Mesothelial cell of epicardium (in vitro differentiated cells): ENCODE results near the gene ING3. TPM values are rescaled to one million over a fixed set of nuclear protein-coding genes. Genes with fewer than 3 reads are reported as not detected.

Experiments used
- DNase-seq, 2 experiments: peaks; one replicate each; pipeline ENCODE4 v3.0.0; 2021; ENCODE audit warnings: low spot score in 2 of 2; ENCODE audit not compliant: unreplicated experiment in 2 of 2
- H3K27ac Mint-ChIP-seq: 2 replicates; pipeline ENCODE4 v1.8.0; 2021; ENCODE audit warnings: mixed read lengths
- H3K27me3 Mint-ChIP-seq: 2 replicates; pipeline ENCODE4 v1.8.0; 2021; ENCODE audit warnings: low read depth, mixed read lengths
- H3K36me3 Mint-ChIP-seq: 2 replicates; pipeline ENCODE4 v1.8.0; 2021; ENCODE audit warnings: mixed read lengths
- H3K4me1 Mint-ChIP-seq: 2 replicates; pipeline ENCODE4 v1.8.0; 2021; ENCODE audit warnings: mixed read lengths
- H3K4me3 Mint-ChIP-seq: 2 replicates; pipeline ENCODE4 v1.8.0; 2021; ENCODE audit warnings: mild to moderate bottlenecking, moderate library complexity, mixed read lengths
- H3K9me3 Mint-ChIP-seq: 2 replicates; pipeline ENCODE4 v1.8.0; 2021; ENCODE audit warnings: mixed read lengths
- total RNA-seq: library from RNA; stranded (reverse); gene quantifications from 3 replicates; pipeline ENCODE4 v1.2.1, GENCODE V29; 2021
- TF ChIP-seq, protein P1 (sequence below): fragments of 200-600 bp; sonication (generic); IDR thresholded peaks from one replicate; pipeline ENCODE4 v1.5.0; 2021; ENCODE audit warnings: antibody characterized with exemption; ENCODE audit not compliant: unreplicated experiment

ING3 gene
- total RNA-seq, 1 donor from 2014 or later: 20.2 TPM

DNA sequence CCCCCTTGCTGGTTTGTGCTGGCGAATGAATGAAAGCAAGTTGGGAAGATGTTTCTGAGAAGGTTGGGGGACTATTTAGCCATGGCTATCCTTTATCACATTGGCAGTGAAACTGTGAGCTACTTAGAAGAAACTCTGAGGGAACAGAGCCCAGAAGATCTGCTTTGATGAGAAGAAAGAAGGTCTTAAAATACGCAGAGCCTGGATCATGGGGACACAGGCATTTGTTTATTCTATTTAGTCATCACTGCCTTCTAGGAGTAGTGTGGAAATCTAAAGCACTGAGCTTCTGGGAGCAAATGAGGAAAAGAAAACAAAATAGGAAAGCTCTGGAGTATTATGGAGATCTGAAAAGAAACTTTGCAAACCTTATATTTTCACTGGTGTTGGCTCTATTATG lies 66.4 kb downstream of the ING3 start:
- Mint-ChIP-seq H3K4me3 (no peak overlapping the region), H3K9me3 (no peaks in the 10 kb centered on the region), H3K4me1 (peaks cover 51% of the 10 kb centered on the region), H3K27me3 (no peaks in the 10 kb centered on the region), H3K27ac (no peak overlapping the region), H3K36me3 (no peaks in the 10 kb centered on the region)
- TF ChIP-seq, protein P1, sequence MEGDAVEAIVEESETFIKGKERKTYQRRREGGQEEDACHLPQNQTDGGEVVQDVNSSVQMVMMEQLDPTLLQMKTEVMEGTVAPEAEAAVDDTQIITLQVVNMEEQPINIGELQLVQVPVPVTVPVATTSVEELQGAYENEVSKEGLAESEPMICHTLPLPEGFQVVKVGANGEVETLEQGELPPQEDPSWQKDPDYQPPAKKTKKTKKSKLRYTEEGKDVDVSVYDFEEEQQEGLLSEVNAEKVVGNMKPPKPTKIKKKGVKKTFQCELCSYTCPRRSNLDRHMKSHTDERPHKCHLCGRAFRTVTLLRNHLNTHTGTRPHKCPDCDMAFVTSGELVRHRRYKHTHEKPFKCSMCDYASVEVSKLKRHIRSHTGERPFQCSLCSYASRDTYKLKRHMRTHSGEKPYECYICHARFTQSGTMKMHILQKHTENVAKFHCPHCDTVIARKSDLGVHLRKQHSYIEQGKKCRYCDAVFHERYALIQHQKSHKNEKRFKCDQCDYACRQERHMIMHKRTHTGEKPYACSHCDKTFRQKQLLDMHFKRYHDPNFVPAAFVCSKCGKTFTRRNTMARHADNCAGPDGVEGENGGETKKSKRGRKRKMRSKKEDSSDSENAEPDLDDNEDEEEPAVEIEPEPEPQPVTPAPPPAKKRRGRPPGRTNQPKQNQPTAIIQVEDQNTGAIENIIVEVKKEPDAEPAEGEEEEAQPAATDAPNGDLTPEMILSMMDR: no peak
- no peak for DNase-seq

- Mint-ChIP-seq H3K36me3 (no peaks in the 10 kb centered on the region), H3K27ac (peak overlapping the region; percentile 43), H3K9me3 (no peaks in the 10 kb centered on the region), H3K4me1 (peaks cover 58% of the 10 kb centered on the region), H3K4me3 (no peak overlapping the region), H3K27me3 (no peaks in the 10 kb centered on the region)
- no peak for DNase-seq
- TF ChIP-seq, protein P1: no peak
Observed at GRCh38 chr7:121017586-121017985, 67.0 kb downstream of the ING3 start.

- Mint-ChIP-seq H3K27ac (peak overlapping the region; percentile 72), H3K4me1 (peaks cover 63% of the 10 kb centered on the region), H3K36me3 (no peaks in the 10 kb centered on the region), H3K27me3 (no peaks in the 10 kb centered on the region), H3K9me3 (no peaks in the 10 kb centered on the region), H3K4me3 (no peak overlapping the region)
- no peak for DNase-seq
- TF ChIP-seq, protein P1: no peak
Observed at GRCh38 chr7:121019018-121019417, 68.4 kb downstream of the ING3 start.

GRCh38 chr7:121020249-121020988 lies 69.8 kb downstream of the ING3 start:
- Mint-ChIP-seq H3K27ac (peak overlapping the region; percentile 89), H3K36me3 (no peaks in the 10 kb centered on the region), H3K4me3 (no peak overlapping the region), H3K9me3 (no peaks in the 10 kb centered on the region), H3K4me1 (peaks cover 69% of the 10 kb centered on the region), H3K27me3 (no peaks in the 10 kb centered on the region)
- TF ChIP-seq, protein P1: no peak
- no peak for DNase-seq

GRCh38 chr7:121020989-121021969 lies 70.7 kb downstream of the ING3 start:
- H3K27ac Mint-ChIP-seq: peak overlapping the region; percentile 89
- DNase-seq: no peak
- H3K27me3 Mint-ChIP-seq: no peaks in the 10 kb centered on the region
- H3K9me3 Mint-ChIP-seq: peaks cover 8% of the 10 kb centered on the region
- no peak overlapping the region for H3K4me3 Mint-ChIP-seq
- TF ChIP-seq, protein P1: no peak
- peaks cover 2% of the 10 kb centered on the region for H3K36me3 Mint-ChIP-seq
- peaks cover 74% of the 10 kb centered on the region for H3K4me1 Mint-ChIP-seq
